HEK293T (cell line): ENCODE results near the gene CSF3R.

Experiments used
- BHLHE40 ChIP-seq: fragments of 450-650 bp; IDR thresholded peaks from 2 replicates; pipeline ENCODE4 v1.6.1; 2016; ENCODE audit warnings: mild to moderate bottlenecking, moderate library complexity, borderline replicate concordance
- ELF4 ChIP-seq: fragments of 450-650 bp; IDR thresholded peaks from 2 replicates; pipeline ENCODE4 v1.6.1; 2017; ENCODE audit warnings: antibody characterized with exemption
- FOXK2 ChIP-seq: fragments of 450-650 bp; IDR thresholded peaks from 2 replicates; pipeline ENCODE4 v1.6.1; 2016; ENCODE audit warnings: mild to moderate bottlenecking
- HDGF ChIP-seq: fragments of 450-650 bp; IDR thresholded peaks from 2 replicates; pipeline ENCODE4 v1.6.1; 2017; ENCODE audit warnings: antibody characterized with exemption, borderline replicate concordance
- NFRKB ChIP-seq: fragments of 450-650 bp; IDR thresholded peaks from 2 replicates; pipeline ENCODE4 v1.6.1; 2016; ENCODE audit warnings: mild to moderate bottlenecking, moderate library complexity
- SUZ12 ChIP-seq: fragments of 450-650 bp; IDR thresholded peaks from 2 replicates; pipeline ENCODE4 v1.6.1; 2016; ENCODE audit warnings: mild to moderate bottlenecking

- TF ChIP-seq HDGF = no peak
- no peak for TF ChIP-seq FOXK2
- no peak for TF ChIP-seq SUZ12
- TF ChIP-seq ELF4 = no peak
- TF ChIP-seq NFRKB = no peak
- TF ChIP-seq BHLHE40 = no peak
Measured at GRCh38 chr1:36466370-36467026, 16.2 kb downstream of the CSF3R start.
